NB4 (cell line): ENCODE data around the gene UBE2N.

Experiments
- CTCF ChIP-seq: IDR thresholded peaks from one replicate; pipeline ENCODE4 v1.5.1; 2012; ENCODE audit warnings: low read depth, low read length
- TF ChIP-seq, protein P1 (sequence below): IDR thresholded peaks from 2 replicates; pipeline ENCODE4 v1.6.1; 2011; ENCODE audit warnings: low read depth, low read length

DNA sequence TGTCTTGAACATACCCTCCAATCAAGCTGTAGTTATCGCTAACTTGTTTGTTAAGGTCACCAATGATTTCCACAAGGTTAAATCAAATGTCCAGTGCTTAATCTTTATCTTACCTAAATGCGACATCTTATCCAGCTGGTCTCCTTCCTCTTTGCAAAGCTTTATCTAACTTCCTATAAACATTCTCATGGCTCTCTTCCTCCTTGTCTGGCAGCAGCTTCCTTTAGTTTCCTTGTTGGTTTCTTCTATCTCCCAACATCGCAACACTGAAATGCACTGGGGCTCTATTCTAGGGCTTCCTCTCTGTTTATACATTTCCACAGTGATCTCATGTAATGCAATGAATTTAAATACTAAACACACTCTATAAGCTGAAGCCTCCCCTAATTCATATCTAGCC is 28.7 kb downstream of the UBE2N start:
- no peak for TF ChIP-seq CTCF
- TF ChIP-seq, protein P1, sequence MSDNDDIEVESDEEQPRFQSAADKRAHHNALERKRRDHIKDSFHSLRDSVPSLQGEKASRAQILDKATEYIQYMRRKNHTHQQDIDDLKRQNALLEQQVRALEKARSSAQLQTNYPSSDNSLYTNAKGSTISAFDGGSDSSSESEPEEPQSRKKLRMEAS, result no peak
